HG03354 (cell line): Measurements from ENCODE around the gene TMEM150C.

Experiments
- ATAC-seq: cut with Tn5 transposase; IDR thresholded peaks from one replicate; pipeline ENCODE4 v1.9.1; 2021; ENCODE audit warnings: mild to moderate bottlenecking; ENCODE audit not compliant: unreplicated experiment, poor library complexity, severe bottlenecking

TMEM150C gene

DNA sequence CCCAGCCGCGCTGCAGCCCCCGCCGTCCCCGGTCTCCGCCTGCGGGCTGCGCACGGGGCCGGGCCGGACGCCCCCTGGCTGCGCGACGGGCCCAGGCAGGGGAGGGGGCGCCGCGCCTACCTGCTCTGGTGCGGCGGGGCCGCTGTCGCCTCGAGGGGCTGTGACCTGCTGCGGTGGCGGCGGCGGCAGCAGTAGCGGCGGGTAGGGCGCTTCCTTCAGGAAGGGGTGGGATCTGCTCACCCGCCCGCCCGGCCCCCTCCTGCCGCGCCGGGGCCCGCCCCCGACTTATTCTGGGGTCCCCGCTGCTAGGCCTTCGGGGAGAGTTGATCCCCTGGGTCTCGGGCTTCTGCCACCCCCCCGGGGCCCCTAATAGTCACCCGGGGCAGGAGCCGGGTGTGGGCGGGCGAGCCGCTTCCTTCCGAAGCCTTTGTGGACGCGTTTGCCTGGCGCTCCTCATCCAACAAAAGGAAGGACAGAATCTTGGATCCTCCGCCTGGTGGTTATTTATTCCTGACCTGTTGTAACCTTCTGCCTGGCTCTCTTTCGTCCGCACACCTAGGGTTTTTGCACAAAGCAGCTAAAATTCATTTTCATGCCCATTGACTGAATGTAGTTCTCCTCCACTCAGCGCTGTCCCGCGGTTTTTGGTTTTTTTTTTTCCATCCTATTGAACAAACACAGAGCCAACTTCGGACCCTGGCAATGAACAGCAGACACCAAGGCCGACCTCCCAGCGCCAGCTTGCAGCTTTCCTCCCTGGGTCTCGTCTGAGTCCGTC is at the start of gene TMEM150C:
Gene TMEM150C (minus strand): TSS at position 203 of the 778 bp plus-strand sequence. CDS start 57,331 bp downstream, outside the sequence.
- ATAC-seq: no peak

DNA sequence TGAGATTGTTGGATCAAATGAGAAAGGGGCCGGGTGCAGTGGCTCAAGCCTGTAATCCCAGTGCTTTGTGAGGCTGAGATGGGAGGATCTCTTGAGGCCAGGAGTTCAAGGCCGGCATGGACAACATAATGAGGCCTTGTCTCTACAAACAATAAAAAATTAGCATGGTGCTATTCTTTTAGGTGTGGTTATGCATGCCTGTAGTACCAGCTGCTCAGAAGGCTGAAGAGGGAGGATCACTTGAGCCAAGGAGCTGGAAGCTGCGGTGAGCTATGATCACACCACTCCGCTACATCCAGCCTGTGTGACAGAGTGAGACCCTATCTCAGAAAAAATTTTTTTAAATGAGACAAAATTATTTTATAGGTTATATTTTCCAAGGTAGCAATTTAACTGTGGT is 49.7 kb upstream of the TMEM150C start:
- no peak for ATAC-seq

DNA sequence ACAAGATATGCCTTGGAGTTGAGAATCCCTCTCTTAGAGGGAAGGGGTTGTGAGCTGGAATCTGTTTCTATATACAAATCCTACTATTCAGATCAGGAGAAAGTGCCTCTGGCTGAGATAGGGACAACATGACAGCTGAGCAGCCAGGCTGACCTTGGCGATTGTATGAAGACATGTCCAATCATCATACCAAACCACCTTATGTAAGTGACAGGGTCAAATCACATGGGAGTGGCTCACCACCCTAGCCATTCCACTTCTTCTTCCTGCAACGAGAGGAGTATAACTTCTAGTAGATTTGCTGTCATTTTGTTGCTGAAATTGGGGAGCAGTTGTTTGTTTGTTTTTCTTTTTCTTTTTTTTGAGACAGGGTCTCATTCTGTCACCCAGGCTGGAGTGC is 48.3 kb upstream of the TMEM150C start:
- ATAC-seq: no peak

DNA sequence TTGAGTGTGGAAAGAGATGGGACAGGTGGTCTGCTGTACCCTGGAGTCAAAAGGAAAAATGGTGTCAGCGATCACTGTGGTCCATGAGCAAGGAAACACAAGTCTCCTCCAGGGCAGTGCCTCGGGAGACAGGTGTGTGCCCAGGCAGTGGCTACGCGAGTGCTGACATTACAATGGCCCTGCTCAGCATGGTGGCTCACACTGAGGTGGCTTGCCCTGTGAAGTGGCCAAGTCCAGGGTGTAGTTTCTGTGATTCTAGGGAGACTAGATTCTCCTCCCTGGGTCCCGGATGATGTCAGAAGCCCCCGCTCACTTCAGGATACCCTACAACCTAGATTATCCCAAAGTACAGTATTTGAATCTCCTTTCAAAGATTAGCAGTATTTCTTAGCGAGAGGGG is 44.8 kb upstream of the TMEM150C start:
- no peak for ATAC-seq

DNA sequence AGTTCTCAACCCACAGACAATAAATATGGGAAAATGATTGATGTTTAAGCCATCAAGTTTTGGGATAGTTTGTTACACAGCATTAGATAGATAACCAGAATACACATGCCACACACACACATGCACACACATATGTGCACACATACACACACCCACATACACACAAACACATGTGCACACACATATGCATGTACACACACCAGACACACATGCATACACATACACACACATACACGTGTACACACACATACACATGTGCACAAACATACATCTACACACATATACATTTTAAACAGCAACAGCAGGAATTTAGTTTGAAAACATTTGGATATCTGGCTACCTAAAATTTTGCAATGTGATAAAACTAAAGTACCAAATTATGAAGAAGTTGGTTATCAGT is 42.7 kb upstream of the TMEM150C start:
- ATAC-seq: no peak

DNA sequence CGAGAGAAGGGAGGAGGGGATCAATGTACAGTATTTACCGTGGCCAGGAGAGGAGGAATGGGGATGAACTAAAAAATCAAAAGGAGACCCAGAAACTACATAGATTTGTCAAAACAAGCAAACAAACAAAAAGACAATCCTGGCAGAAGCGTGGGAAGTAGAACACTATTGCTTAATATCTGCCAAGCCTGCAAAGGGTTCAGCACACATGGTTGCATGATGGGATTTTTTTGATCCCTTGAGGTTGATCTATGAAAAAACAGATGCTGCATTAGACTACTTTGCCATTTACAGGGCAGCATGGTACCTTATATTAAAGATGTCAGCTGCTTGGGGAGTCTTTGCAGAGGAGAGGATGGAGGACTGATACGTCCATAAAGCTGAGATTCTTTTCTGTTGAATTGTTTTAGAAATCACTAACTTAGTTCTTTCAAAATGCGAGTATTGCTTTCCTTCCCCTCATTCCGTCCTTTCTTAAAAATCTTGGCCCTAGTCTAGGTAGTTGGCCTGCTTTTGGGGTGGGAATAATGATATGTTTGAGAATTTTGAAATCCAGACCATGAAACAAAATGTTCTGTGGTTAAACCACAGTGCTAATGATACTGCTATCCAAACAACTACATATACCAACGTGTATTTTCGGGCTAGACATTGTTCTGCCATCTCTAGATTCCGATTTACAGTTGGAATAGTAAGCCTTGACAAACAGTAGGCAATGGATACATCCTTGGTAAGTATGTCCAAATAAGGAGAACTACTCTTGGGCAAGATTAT is 39.6 kb upstream of the TMEM150C start:
- ATAC-seq: no peak

DNA sequence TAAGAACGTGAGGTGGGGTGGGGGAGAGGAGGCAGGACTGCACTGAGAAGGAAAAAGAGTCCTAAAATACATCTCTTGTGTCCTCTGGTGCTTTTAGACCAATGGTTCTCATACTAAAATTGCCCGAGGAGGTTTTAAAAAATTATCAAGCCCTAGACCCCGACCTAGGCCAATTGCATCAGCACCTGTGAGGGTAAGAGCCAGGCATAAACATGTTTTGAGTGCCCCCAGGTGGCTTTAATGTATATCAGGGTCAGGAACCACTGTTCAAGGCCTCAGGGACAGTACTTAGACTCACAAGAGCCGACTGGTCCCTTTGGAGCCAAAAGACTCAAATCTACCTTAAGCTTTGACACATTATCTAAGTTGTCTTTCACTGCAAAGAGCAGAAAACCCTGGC is 37.5 kb upstream of the TMEM150C start:
- no peak for ATAC-seq

DNA sequence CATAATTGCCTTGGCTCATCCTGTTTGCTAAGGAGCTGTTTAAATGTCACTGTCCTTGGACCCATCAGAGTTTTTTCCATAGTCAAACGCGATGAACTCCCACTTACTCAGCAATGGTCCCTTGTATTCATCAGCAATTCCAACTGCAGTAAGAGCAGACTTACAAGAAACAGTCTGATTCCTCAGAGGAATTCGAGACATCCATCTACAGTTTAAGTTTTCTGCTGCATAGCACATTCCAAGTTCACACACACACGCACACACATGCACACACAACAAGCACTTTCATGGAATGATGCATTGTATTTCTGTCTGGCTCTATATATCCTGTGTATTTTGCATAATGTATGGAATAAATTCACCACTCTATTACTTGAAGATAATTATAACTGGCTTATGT is 32.7 kb upstream of the TMEM150C start:
- ATAC-seq: no peak

DNA sequence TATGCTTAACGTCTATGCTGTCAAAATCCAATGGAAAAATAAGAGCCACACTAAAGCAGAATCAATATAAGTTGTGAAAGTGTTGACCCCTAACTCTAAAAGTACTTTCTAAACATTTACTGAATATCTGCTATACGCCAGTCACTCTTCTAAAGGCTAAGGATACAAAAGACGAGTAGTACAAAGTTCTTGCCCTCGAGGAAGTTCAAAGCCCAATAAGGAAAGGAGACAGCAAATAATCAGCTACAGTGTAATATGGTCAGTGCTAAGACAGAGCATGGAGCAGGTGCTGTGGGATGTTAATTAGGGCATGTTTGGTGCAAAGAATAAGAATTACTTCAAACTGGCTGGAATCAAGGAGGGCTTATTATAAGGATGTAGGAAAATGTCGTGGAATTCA is 31.6 kb upstream of the TMEM150C start:
- no peak for ATAC-seq

DNA sequence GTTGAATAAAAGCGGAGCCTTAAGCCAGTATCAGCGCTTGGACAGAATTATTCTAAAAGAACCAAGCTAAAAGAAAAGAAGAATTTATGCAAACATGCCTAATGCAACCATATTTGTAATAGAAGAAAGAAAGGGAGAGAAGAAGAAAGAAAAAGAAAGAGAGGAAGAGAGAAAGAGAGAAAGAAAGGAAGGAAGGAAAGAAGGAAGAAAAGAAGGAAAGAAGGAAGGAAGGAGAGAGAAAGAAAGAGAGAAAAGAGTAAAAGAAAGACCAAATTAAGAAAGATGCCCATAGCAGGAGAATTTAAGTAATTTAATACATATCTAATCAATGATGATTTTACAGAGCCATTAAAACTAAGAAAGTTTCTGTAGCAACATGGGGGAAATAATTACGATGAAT is 30.9 kb upstream of the TMEM150C start:
- no peak for ATAC-seq

DNA sequence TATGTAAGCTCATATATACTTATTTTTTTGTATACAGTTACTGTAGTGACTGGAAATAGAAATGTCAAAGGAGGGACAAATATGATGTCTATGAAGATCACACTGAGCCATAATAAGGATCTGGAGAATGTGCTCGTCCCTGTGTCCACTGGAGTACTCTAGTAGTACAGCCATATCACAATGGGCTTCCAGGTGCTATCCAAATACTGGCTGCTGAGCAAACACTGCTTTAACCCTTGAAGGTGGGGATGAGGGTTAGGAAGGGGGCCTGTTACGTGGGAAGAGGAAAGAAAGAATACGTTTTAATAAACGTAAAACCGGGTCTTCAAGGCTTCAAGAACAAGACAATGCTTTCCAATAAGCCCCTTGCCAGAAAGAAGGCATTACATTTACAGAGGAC is 29.8 kb upstream of the TMEM150C start:
- no peak for ATAC-seq

DNA sequence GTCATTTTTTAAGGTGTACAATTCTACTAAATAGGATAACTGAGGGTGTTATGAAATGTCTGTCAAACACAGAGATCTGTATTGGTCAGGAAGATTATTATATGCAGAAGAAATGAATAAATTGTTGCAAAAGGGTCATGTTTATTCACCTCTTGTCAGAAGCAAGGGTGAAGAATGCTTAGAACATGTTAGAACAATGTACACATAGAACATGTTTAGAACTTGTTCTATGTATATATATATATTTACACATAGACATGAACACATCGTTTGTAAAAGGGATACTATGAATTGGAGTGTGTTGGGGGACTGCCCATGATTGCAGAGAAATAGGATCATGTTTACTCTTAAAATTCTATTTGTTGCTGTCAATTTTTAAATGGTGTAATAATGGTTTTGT is 28.0 kb upstream of the TMEM150C start:
- ATAC-seq: no peak

DNA sequence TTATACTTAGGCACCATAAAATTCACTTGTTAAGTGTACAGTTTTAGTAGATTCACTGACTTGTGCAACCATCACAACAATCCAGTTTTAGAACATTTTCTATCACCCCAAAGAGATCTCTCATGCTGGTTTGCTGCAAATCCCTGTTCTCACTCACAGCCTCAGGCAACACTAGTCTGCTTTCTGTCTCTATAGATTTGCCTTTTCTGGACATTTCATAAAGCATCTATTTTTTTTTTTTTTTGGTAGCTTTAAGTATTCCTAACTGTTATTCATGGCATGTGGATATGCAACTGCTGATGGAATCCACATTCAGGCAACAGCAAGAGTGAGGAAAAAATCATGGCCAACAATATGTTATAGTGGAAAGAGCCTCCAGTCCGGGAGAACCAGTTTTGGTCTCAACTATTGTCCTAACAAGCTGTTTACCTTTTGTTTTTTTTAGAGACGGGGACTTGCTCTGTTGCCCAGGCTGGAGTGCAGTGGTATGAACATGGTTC is 27.0 kb upstream of the TMEM150C start:
- ATAC-seq: no peak

DNA sequence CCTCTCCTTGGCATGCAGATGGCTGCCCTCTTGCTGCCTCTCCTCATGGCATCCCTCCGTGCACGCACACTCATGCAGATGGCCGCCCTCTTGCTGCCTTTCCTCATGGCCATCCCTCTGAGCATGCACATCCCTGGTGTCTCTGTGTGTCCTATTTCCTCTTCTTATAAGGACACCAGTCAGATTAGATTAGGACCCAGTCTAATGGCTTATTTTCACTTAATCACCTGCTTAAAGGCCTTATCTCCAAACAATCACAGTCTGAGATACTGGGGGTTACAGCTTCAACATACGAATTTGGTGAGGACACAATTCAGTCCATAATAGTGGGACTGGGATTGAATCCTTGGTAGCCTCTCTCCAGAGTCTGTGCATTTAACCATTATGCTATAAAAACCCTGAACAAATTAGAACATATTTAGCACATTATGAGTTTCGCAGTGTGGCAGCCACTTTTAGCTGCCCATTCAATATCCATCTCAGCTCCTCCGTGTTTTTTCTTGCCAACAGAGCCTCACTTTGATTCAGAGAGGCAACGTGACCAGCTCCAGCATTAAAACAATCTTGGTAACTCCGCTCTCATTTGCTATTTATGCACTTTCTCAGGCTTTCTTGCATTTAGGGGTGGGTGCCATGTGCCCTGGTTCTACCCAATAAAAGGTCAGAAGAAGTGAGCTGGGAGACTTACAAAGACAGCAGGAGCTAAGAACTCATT is 26.2 kb upstream of the TMEM150C start:
- ATAC-seq: no peak

DNA sequence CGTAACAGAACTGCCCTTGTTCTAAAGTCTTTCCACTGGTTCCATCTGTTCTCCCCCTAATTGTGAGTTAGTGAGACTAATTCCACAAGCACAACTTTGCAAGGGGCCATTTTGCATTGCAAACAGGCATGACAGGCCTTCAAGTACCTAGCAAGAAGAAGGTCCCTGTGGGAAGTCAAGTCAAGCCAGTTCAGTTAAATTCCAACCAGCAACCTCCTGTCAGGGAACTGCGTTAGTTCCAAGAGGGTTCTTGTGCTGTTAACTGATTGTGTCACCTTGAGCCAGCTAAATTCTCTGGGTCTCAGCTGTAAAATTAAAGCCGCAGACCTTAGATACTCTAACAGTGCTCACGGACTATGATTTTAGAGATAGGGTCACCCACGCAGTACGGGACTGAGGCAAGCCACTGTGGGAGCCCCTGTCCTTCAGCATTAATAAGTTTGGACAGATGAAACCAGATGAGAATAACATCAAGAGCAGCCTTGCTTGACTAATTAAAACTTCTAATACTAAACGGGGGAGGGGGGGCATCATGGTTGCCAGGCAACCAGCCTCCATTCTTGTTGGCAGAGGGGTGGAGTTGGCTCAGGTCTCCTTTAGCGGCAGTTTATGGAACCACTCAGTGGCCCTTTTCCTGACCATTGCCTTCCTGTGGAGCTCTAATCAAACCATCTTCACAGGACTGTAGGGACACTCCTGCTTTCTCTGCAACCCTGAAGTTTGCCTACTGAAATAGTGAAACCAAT is 24.1 kb upstream of the TMEM150C start:
- ATAC-seq: no peak

DNA sequence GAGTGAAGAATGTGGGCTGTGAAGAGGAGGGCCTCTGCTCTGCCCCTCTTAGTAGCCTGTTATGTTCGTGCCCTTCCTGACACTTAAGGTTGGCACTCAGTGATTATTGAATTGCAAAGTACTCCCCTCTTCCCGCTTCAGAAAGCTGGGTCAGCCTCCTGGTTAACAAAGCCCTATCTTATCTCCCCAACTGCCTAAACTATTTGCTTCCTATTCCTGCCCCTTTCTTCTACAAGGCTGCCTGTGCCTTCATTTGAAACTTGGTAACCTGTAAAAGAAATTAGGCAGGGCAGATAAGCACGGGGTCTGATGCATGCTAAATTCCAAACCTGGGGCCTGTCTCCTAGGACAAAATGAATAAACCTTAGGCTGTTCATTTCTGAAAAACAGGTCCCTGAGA is 23.1 kb upstream of the TMEM150C start:
- no peak for ATAC-seq

DNA sequence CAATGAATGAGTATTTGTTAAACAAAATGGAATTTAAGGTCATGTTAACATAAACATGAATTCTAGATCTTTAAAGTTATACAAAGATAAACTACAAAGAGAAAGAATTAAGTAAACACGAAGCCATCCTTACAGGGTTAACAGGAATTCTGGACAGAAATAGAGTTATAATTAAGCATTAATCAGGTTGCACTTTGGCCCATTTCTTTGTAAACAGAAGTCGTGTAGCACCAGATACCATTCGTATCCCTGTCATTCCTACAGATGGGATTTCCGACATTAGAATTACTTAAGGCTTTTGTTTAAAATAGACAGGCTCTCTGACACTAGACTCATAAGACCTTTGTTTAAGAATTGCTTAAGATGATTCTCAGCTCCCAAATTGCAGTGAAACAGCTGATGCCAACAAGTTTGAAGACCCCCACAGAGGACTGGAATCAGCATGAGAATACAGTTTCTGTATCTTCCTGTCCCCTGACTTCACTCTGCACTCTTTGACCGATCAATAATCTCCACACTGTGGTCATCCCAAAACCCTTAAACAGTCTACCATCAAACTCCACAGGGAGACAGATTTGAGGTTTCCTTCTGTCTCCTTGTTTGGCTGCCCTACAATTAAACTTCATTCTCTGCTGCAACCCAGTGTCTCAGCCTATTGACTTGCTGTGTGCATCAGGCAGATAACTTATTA is 22.3 kb upstream of the TMEM150C start:
- no peak for ATAC-seq

DNA sequence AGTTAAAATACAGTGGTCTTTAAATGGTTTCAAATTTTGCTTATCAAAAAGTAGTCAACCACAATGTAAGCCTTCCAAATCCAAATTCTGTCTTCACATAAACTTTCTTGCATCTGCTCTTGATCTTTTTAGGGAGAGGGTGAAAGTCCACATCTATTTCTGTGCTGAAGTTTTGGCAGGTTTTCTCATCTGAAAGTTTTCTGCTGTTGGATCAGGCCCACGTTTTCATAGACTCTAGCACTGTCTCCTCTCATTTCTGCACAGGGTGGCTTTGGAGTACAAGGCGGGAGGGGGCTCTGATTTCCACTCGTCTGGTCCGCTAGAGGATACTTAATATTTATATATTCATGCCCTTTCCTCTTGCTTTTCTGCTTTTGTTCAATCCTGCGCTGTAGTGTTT is 18.1 kb upstream of the TMEM150C start:
- no peak for ATAC-seq

DNA sequence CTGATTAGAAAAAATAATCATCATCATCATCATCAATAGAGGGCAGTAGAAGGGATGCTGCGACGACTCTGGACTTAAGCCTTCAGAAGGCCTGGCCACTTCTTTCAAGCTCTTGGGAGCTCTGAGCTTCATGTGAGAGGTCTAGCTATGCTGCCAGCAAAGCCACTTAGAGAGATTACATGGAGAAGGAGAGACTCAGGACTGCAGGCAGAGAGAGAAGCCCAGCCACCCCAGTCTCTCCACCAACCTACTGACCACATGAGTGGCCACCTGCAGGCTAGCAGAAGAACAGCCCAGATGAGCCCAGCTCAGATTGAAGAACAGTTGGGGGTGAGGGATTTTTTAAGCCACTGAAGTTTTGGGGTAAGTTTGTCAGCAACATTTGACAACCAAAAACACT is 17.1 kb upstream of the TMEM150C start:
- ATAC-seq: no peak
